ENCODE measurements around the gene C10orf105.

C10orf105 gene

GRCh38 chr10:71720288-71720687, 710 bp upstream of the C10orf105 start:
- DNase-seq (ENCODE audit: low spot score) (no peak), ATAC-seq (ENCODE audit: low read depth) (no peak)
- Histone ChIP-seq H3K36me3 (ENCODE audit: low read depth) (no peaks in the 10 kb centered on the region), H3K4me3 (ENCODE audit: severe bottlenecking) (no peak overlapping the region), H3K4me1 (ENCODE audit: insufficient read depth, poor library complexity, severe bottlenecking) (no peaks in the 10 kb centered on the region), H3K27me3 (ENCODE audit: insufficient read depth, poor library complexity, severe bottlenecking) (no peaks in the 10 kb centered on the region), H3K27ac (ENCODE audit: poor library complexity, severe bottlenecking) (no peak overlapping the region), H3K9me3 (ENCODE audit: severe bottlenecking) (no peaks in the 10 kb centered on the region)
- no peak for TF ChIP-seq CTCF (IDR thresholded peaks at IDR 0.05; ENCODE audit: poor library complexity, severe bottlenecking)

GRCh38 chr10:71719042-71719441, 536 bp downstream of the C10orf105 start:
- ATAC-seq (ENCODE audit: low read depth): no peak
- TF ChIP-seq CTCF (IDR thresholded peaks at IDR 0.05; ENCODE audit: poor library complexity, severe bottlenecking): no peak
- H3K36me3 ChIP-seq (ENCODE audit: low read depth): no peaks in the 10 kb centered on the region
- no peak overlapping the region for H3K27ac ChIP-seq (ENCODE audit: poor library complexity, severe bottlenecking)
- no peak for DNase-seq (ENCODE audit: low spot score)
- no peaks in the 10 kb centered on the region for H3K9me3 ChIP-seq (ENCODE audit: severe bottlenecking)
- H3K4me1 ChIP-seq (ENCODE audit: insufficient read depth, poor library complexity, severe bottlenecking): peaks cover 2% of the 10 kb centered on the region
- no peak overlapping the region for H3K4me3 ChIP-seq (ENCODE audit: severe bottlenecking)
- H3K27me3 ChIP-seq (ENCODE audit: insufficient read depth, poor library complexity, severe bottlenecking): no peaks in the 10 kb centered on the region

- ATAC-seq (ENCODE audit: low read depth): no peak
- TF ChIP-seq CTCF (IDR thresholded peaks at IDR 0.05; ENCODE audit: poor library complexity, severe bottlenecking): no peak
- H3K9me3 ChIP-seq (ENCODE audit: severe bottlenecking): no peaks in the 10 kb centered on the region
- H3K27me3 ChIP-seq (ENCODE audit: insufficient read depth, poor library complexity, severe bottlenecking): no peaks in the 10 kb centered on the region
- no peak overlapping the region for H3K27ac ChIP-seq (ENCODE audit: poor library complexity, severe bottlenecking)
- no peak overlapping the region for H3K4me3 ChIP-seq (ENCODE audit: severe bottlenecking)
- no peak for DNase-seq (ENCODE audit: low spot score)
- no peaks in the 10 kb centered on the region for H3K36me3 ChIP-seq (ENCODE audit: low read depth)
- H3K4me1 ChIP-seq (ENCODE audit: insufficient read depth, poor library complexity, severe bottlenecking): peaks cover 9% of the 10 kb centered on the region
Measured at GRCh38 chr10:71718165-71718698, 1.3 kb downstream of the C10orf105 start.

GRCh38 chr10:71717551-71717951, 2.0 kb downstream of the C10orf105 start:
- no peak for DNase-seq (ENCODE audit: low spot score)
- H3K9me3 ChIP-seq (ENCODE audit: severe bottlenecking): no peaks in the 10 kb centered on the region
- no peak overlapping the region for H3K27ac ChIP-seq (ENCODE audit: poor library complexity, severe bottlenecking)
- H3K36me3 ChIP-seq (ENCODE audit: low read depth): no peaks in the 10 kb centered on the region
- peaks cover 12% of the 10 kb centered on the region for H3K4me1 ChIP-seq (ENCODE audit: insufficient read depth, poor library complexity, severe bottlenecking)
- no peak overlapping the region for H3K4me3 ChIP-seq (ENCODE audit: severe bottlenecking)
- no peaks in the 10 kb centered on the region for H3K27me3 ChIP-seq (ENCODE audit: insufficient read depth, poor library complexity, severe bottlenecking)
- no peak for TF ChIP-seq CTCF (IDR thresholded peaks at IDR 0.05; ENCODE audit: poor library complexity, severe bottlenecking)
- no peak for ATAC-seq (ENCODE audit: low read depth)

GRCh38 chr10:71717056-71717455, 2.5 kb downstream of the C10orf105 start:
- Histone ChIP-seq H3K36me3 (ENCODE audit: low read depth) (no peaks in the 10 kb centered on the region), H3K4me1 (ENCODE audit: insufficient read depth, poor library complexity, severe bottlenecking) (peaks cover 12% of the 10 kb centered on the region), H3K27me3 (ENCODE audit: insufficient read depth, poor library complexity, severe bottlenecking) (no peaks in the 10 kb centered on the region), H3K27ac (ENCODE audit: poor library complexity, severe bottlenecking) (no peak overlapping the region), H3K9me3 (ENCODE audit: severe bottlenecking) (no peaks in the 10 kb centered on the region), H3K4me3 (ENCODE audit: severe bottlenecking) (no peak overlapping the region)
- ATAC-seq (ENCODE audit: low read depth): no peak
- no peak for DNase-seq (ENCODE audit: low spot score)
- TF ChIP-seq CTCF (IDR thresholded peaks at IDR 0.05; ENCODE audit: poor library complexity, severe bottlenecking): no peak

Data from RWPE2 (cell line).